Bone marrow (tissue), 2 donors: ENCODE results near the gene TACC2.

ENCODE experiments used
- DNase-seq, 2 donors: peaks; one replicate each; lab custom pipeline; 2025; lab: John Stamatoyannopoulos, UW

Gene TACC2

GRCh38 chr10:122124808-122125207 lies 135.8 kb downstream of the TACC2 start:
- no peak for DNase-seq

GRCh38 chr10:122126763-122127659 lies 138.0 kb downstream of the TACC2 start:
- DNase-seq: no peak

- no peak for DNase-seq
Observed at GRCh38 chr10:122127943-122128342, 139.0 kb downstream of the TACC2 start.

GRCh38 chr10:122128357-122128756 lies 139.4 kb downstream of the TACC2 start:
- no peak for DNase-seq

GRCh38 chr10:122130474-122131110 lies 141.6 kb downstream of the TACC2 start:
- DNase-seq: no peak

GRCh38 chr10:122132331-122132755 lies 143.4 kb downstream of the TACC2 start:
- no peak for DNase-seq

GRCh38 chr10:122132882-122133565 lies 144.1 kb downstream of the TACC2 start:
- DNase-seq: no peak

- no peak for DNase-seq
Observed at GRCh38 chr10:122135251-122136025, 146.5 kb downstream of the TACC2 start.

GRCh38 chr10:122138831-122139625 lies 150.1 kb downstream of the TACC2 start:
- no peak for DNase-seq

GRCh38 chr10:122139627-122140170 lies 150.7 kb downstream of the TACC2 start:
- DNase-seq: no peak

GRCh38 chr10:122140461-122140902 lies 151.5 kb downstream of the TACC2 start:
- DNase-seq: no peak

GRCh38 chr10:122140941-122141623 lies 152.1 kb downstream of the TACC2 start:
- peak in 1 of 2 donors; percentile 7 for DNase-seq

- DNase-seq: no peak
Observed at GRCh38 chr10:122141821-122142640, 153.1 kb downstream of the TACC2 start.

- DNase-seq: no peak
Observed at GRCh38 chr10:122142641-122143237, 153.8 kb downstream of the TACC2 start.

GRCh38 chr10:122143238-122143841 lies 154.4 kb downstream of the TACC2 start:
- DNase-seq: no peak

GRCh38 chr10:122144199-122144598 lies 155.2 kb downstream of the TACC2 start:
- no peak for DNase-seq

- DNase-seq: no peak
Observed at GRCh38 chr10:122145113-122145512, 156.2 kb downstream of the TACC2 start.

- DNase-seq: no peak
Observed at GRCh38 chr10:122147663-122148062, 158.7 kb downstream of the TACC2 start.
